Measurements from ENCODE around the gene JUNB.

The JUNB gene

GRCh38 chr19:12801466-12802266 is 10.4 kb downstream of the JUNB start, which contains the start of the genes PRDX2 and THSD8 (continued):
- TF ChIP-seq BCL6B (tag by site-specific recombination; IDR thresholded peaks at IDR 0.05) (no peak), ZBTB10 (tag by site-specific recombination; IDR thresholded peaks at IDR 0.05) (no peak), ELK4 (IDR thresholded peaks at IDR 0.05; ENCODE audit: borderline replicate concordance, low read depth, low read length) (no peak), ZNF544 (tag by site-specific recombination; IDR thresholded peaks at IDR 0.05) (no peak), ZNF843 (tag by site-specific recombination; IDR thresholded peaks at IDR 0.05) (peak; percentile 51), ZNF660 (tag by site-specific recombination; IDR thresholded peaks at IDR 0.05) (peak; percentile 88), ZNF776 (tag by site-specific recombination; IDR thresholded peaks at IDR 0.05; ENCODE audit: borderline replicate concordance) (no peak), SP2 (tag by site-specific recombination; IDR thresholded peaks at IDR 0.05) (0 out of 2 replicates have a peak, but pooled peaks have one; percentile 13), ZNF768 (tag by site-specific recombination; IDR thresholded peaks at IDR 0.05) (no peak), ZSCAN5A (tag by site-specific recombination; IDR thresholded peaks at IDR 0.05) (peak; percentile 19; the same call in 1 of the 2 replicates), ZNF133 (tag by site-specific recombination; IDR thresholded peaks at IDR 0.05) (no peak), GLI4 (tag by site-specific recombination; IDR thresholded peaks at IDR 0.05) (0 out of 2 replicates have a peak, but pooled peaks have one; percentile 60), SALL2 (tag by site-specific recombination; IDR thresholded peaks at IDR 0.05; ENCODE audit: borderline replicate concordance) (no peak), SCRT2 (tag by site-specific recombination; IDR thresholded peaks at IDR 0.05) (no peak), ZNF701 (tag by site-specific recombination; IDR thresholded peaks at IDR 0.05) (no peak), ZNF280D (tag by site-specific recombination; IDR thresholded peaks at IDR 0.05) (no peak), KLF17 (tag by site-specific recombination; IDR thresholded peaks at IDR 0.05) (peak; percentile 71), ZNF548 (tag by site-specific recombination; IDR thresholded peaks at IDR 0.05) (no peak), ZNF239 (tag by site-specific recombination; IDR thresholded peaks at IDR 0.05) (no peak; the same call in 1 of the 2 replicates), ZNF37A (tag by site-specific recombination; IDR thresholded peaks at IDR 0.05) (no peak), ZNF518A (tag by site-specific recombination; conservative IDR thresholded peaks at IDR 0.05; ENCODE audit: low read depth) (no peak)

Measured in HEK293 (cell line).